H1 (cell line): ENCODE data around the gene RARRES1. TPM values are rescaled to one million over a fixed set of nuclear protein-coding genes. Genes with fewer than 3 reads are reported as not detected.

Experiments used
- CTCF ChIA-PET: fragments of 300-600 bp; sonication (Branson Sonifier 250); formaldehyde crosslinking; loops from one replicate; lab custom pipeline; 2021; ENCODE audit not compliant: partially characterized antibody; lab: Charles Lee
- POLR2A ChIA-PET: fragments of 300-600 bp; sonication (Branson Sonifier 250); formaldehyde crosslinking; loops from one replicate; lab custom pipeline; 2021; ENCODE audit warnings: inconsistent platforms; ENCODE audit not compliant: partially characterized antibody; lab: Charles Lee
- DNase-seq, 2 experiments: peaks; one replicate each; pipeline versions ENCODE4 v3.0.0 to v3.0.0-alpha.2; 2010 to 2022; ENCODE audit warnings: low spot score in 2 of 2, low read depth in 1 of 2, mixed read lengths in 1 of 2
- FAIRE-seq: peaks from 2 replicates; lab custom pipeline; 2011; peaks lifted over from hg19 to GRCh38; lab: Jason Lieb, UNC
- H2AFZ ChIP-seq: 2 replicates; pipeline ENCODE4 v1.8.1; 2012; ENCODE audit warnings: low read length, inconsistent platforms
- H2AK5ac ChIP-seq: 2 replicates; pipeline ENCODE4 v1.6.1; 2013; ENCODE audit warnings: low read depth, low read length
- H2BK120ac ChIP-seq: replicated peaks from 2 replicates; pipeline ENCODE3; 2013; ENCODE audit warnings: low read depth, low read length, inconsistent platforms
- H2BK12ac ChIP-seq: 2 replicates; pipeline ENCODE4 v1.6.1; 2013; ENCODE audit warnings: low read depth, low read length
- H2BK15ac ChIP-seq: 2 replicates; pipeline ENCODE4 v1.6.1; 2013; ENCODE audit warnings: low read length
- H2BK20ac ChIP-seq: 2 replicates; pipeline ENCODE4 v1.6.1; 2013; ENCODE audit warnings: low read length
- H2BK5ac ChIP-seq: 2 replicates; pipeline ENCODE4 v1.6.1; 2013; ENCODE audit warnings: low read depth, low read length
- H3K14ac ChIP-seq: 2 replicates; pipeline ENCODE4 v1.6.1; 2013; ENCODE audit warnings: inconsistent platforms; ENCODE audit not compliant: insufficient read length
- H3K18ac ChIP-seq: 2 replicates; pipeline ENCODE4 v1.6.1; 2013; ENCODE audit warnings: low read length; ENCODE audit errors: extremely low read depth
- H3K23ac ChIP-seq: 2 replicates; pipeline ENCODE4 v1.6.1; 2013; ENCODE audit warnings: inconsistent platforms; ENCODE audit not compliant: insufficient read length
- H3K23me2 ChIP-seq: 2 replicates; pipeline ENCODE4 v1.6.1; 2013; ENCODE audit warnings: low read depth, low read length
- H3K27ac ChIP-seq: 2 replicates; pipeline ENCODE4 v1.6.1; 2011; ENCODE audit warnings: low read depth, low read length, inconsistent platforms
- H3K27me3 ChIP-seq, 4 experiments: replicated peaks in 1 of 4; 1 replicate in 1 of 4; 2 replicates in 3 of 4; pipeline versions ENCODE4 v1.6.1 to v1.8.1; 2011 to 2013; ENCODE audit warnings: low read length in 3 of 4, mild to moderate bottlenecking in 3 of 4, inconsistent platforms in 2 of 4, mixed read lengths in 2 of 4, moderate library complexity in 1 of 4; ENCODE audit not compliant: control insufficient read depth in 3 of 4, insufficient read depth in 3 of 4; ENCODE audit errors: extremely low read depth in 1 of 4
- H3K36me3 ChIP-seq, 4 experiments: 2 replicates each; pipeline versions ENCODE4 v1.6.1 to v1.8.1; 2011 to 2013; ENCODE audit warnings: mild to moderate bottlenecking in 4 of 4, low read length in 3 of 4, moderate library complexity in 2 of 4, control low read depth in 1 of 4, inconsistent platforms in 1 of 4; ENCODE audit not compliant: insufficient read depth in 4 of 4, control insufficient read depth in 2 of 4
- H3K4ac ChIP-seq: replicated peaks from 2 replicates; pipeline ENCODE3; 2013; ENCODE audit warnings: low read length, low read depth, mixed read lengths, inconsistent platforms; ENCODE audit not compliant: insufficient read length
- H3K4me1 ChIP-seq, 4 experiments: replicated peaks in 1 of 4; 1 replicate in 1 of 4; 2 replicates in 3 of 4; pipeline versions ENCODE4 v1.6.1 to v1.8.1; 2011 to 2013; ENCODE audit warnings: low read length in 3 of 4, inconsistent platforms in 2 of 4, mixed read lengths in 1 of 4; ENCODE audit not compliant: insufficient read depth in 4 of 4, control insufficient read depth in 3 of 4
- H3K4me2 ChIP-seq, 2 experiments: 2 replicates each; pipeline versions ENCODE4 v1.6.1 to v1.8.1; 2011 to 2013; ENCODE audit warnings: low read depth in 2 of 2, low read length in 2 of 2, control low read depth in 1 of 2, inconsistent platforms in 1 of 2, mild to moderate bottlenecking in 1 of 2; ENCODE audit not compliant: insufficient read depth in 1 of 2
- H3K4me3 ChIP-seq, 4 experiments: fragments of 200-600, 300-600 bp in 1 of 4; sonication (generic), shearing (Covaris generic), sonication (Bioruptor Twin) in 1 of 4; 2 replicates each; pipeline versions ENCODE4 v1.5.1 to v1.8.1; 2011 to 2016; ENCODE audit warnings: low read length in 4 of 4, low read depth in 3 of 4, control low read depth in 2 of 4, inconsistent platforms in 2 of 4, mild to moderate bottlenecking in 2 of 4, mixed read lengths in 1 of 4, moderate library complexity in 1 of 4; ENCODE audit not compliant: insufficient read depth in 2 of 4; ENCODE audit errors: extremely low read depth in 1 of 4
- H3K56ac ChIP-seq: replicated peaks from 2 replicates; pipeline ENCODE3; 2013; ENCODE audit warnings: low read depth, mild to moderate bottlenecking, mixed read lengths, low read length, inconsistent platforms; ENCODE audit not compliant: insufficient read length
- H3K79me1 ChIP-seq: 2 replicates; pipeline ENCODE4 v1.6.1; 2013; ENCODE audit warnings: low read depth, low read length, control low read depth
- H3K79me2 ChIP-seq, 2 experiments: 2 replicates each; pipeline versions ENCODE4 v1.6.1 to v1.8.1; 2012 to 2013; ENCODE audit warnings: low read length in 2 of 2, mild to moderate bottlenecking in 2 of 2, inconsistent platforms in 1 of 2; ENCODE audit not compliant: insufficient read depth in 2 of 2, control insufficient read depth in 1 of 2
- H3K9ac ChIP-seq, 4 experiments: replicated peaks in 1 of 4; 1 replicate in 1 of 4; 2 replicates in 3 of 4; pipeline versions ENCODE4 v1.6.1 to v1.8.1; 2011 to 2013; ENCODE audit warnings: low read depth in 3 of 4, low read length in 3 of 4, control low read depth in 2 of 4, mild to moderate bottlenecking in 2 of 4, moderate library complexity in 2 of 4, inconsistent platforms in 1 of 4; ENCODE audit errors: extremely low read depth in 1 of 4
- H3K9me3 ChIP-seq, 2 experiments: 2 replicates each; pipeline versions ENCODE4 v1.6.1 to v1.8.1; 2012 to 2013; ENCODE audit warnings: mild to moderate bottlenecking in 2 of 2, moderate library complexity in 2 of 2, control low read depth in 1 of 2, inconsistent platforms in 1 of 2, low read depth in 1 of 2, low read length in 1 of 2, mixed read lengths in 1 of 2; ENCODE audit not compliant: insufficient read depth in 2 of 2
- H4K20me1 ChIP-seq, 2 experiments: replicated peaks in 1 of 2; 2 replicates each; pipeline versions ENCODE3 to v1.8.1; 2011 to 2013; ENCODE audit warnings: inconsistent platforms in 2 of 2, low read length in 2 of 2, mild to moderate bottlenecking in 1 of 2; ENCODE audit not compliant: insufficient read depth in 2 of 2, control insufficient read depth in 1 of 2
- H4K5ac ChIP-seq: 2 replicates; pipeline ENCODE4 v1.6.1; 2013; ENCODE audit warnings: low read length, low read depth, mixed read lengths, inconsistent platforms; ENCODE audit not compliant: insufficient read length
- H4K8ac ChIP-seq: 2 replicates; pipeline ENCODE4 v1.8.0; 2013; ENCODE audit warnings: mild to moderate bottlenecking, moderate library complexity, low read length, inconsistent platforms; ENCODE audit not compliant: insufficient read depth; ENCODE audit errors: extremely low read depth
- H4K91ac ChIP-seq: replicated peaks from 2 replicates; pipeline ENCODE3; 2013; ENCODE audit warnings: low read length, mixed read lengths, inconsistent platforms; ENCODE audit not compliant: insufficient read length
- CHD1 ChIP-seq: IDR thresholded peaks from 2 replicates; pipeline ENCODE4 v1.6.1; 2012; ENCODE audit warnings: low read depth, low read length, improper control_type of control experiment
- CREB1 ChIP-seq: IDR thresholded peaks from 2 replicates; pipeline ENCODE4 v1.6.1; 2012; ENCODE audit warnings: inconsistent platforms
- CTBP2 ChIP-seq: IDR thresholded peaks from 2 replicates; pipeline ENCODE4 v1.7.0; 2011; ENCODE audit warnings: borderline replicate concordance, mild to moderate bottlenecking, moderate library complexity, mixed read lengths, low read length; ENCODE audit not compliant: insufficient read depth, insufficient read length
- HDAC6 ChIP-seq: IDR thresholded peaks from one replicate; pipeline ENCODE4 v1.7.1; 2012; ENCODE audit warnings: low read depth, mild to moderate bottlenecking, inconsistent platforms, low read length, moderate library complexity
- KDM5A ChIP-seq: fragments of 200-600 bp; IDR thresholded peaks from 2 replicates; pipeline ENCODE4 v1.7.1; 2012; ENCODE audit warnings: mild to moderate bottlenecking, low read length, inconsistent platforms, mixed read lengths
- NANOG ChIP-seq: IDR thresholded peaks from 2 replicates; pipeline ENCODE4 v1.6.1; 2011; ENCODE audit warnings: low read length, low read depth, mild to moderate bottlenecking, inconsistent platforms; ENCODE audit not compliant: insufficient read depth, poor library complexity, severe bottlenecking
- POLR2AphosphoS5 ChIP-seq: IDR thresholded peaks from 2 replicates; pipeline ENCODE4 v1.6.1; 2011; ENCODE audit warnings: low read depth, low read length
- RBBP5 ChIP-seq: IDR thresholded peaks from 2 replicates; pipeline ENCODE4 v1.7.1; 2012; ENCODE audit warnings: low read depth, mild to moderate bottlenecking, inconsistent platforms, low read length, moderate library complexity, borderline replicate concordance
- SAP30 ChIP-seq: fragments of 300-600 bp; sonication (generic); IDR thresholded peaks from 2 replicates; pipeline ENCODE4 v1.7.1; 2012; ENCODE audit warnings: low read length, moderate library complexity, mild to moderate bottlenecking, inconsistent platforms; ENCODE audit not compliant: insufficient read depth, insufficient replicate concordance
- SIN3A ChIP-seq, 2 experiments: IDR thresholded peaks in 1 of 2; conservative IDR thresholded peaks in 1 of 2; 2 replicates each; pipeline ENCODE4 v1.6.1; 2011 to 2012; ENCODE audit warnings: low read length in 2 of 2, improper control_type of control experiment in 1 of 2, low read depth in 1 of 2, mild to moderate bottlenecking in 1 of 2
- SIX5 ChIP-seq: IDR thresholded peaks from 2 replicates; pipeline ENCODE4 v1.6.1; 2011; ENCODE audit warnings: mild to moderate bottlenecking, low read depth, low read length
- SRF ChIP-seq: IDR thresholded peaks from 2 replicates; pipeline ENCODE4 v1.6.1; 2011; ENCODE audit warnings: mild to moderate bottlenecking, low read depth, low read length, moderate library complexity
- TCF12 ChIP-seq: IDR thresholded peaks from 2 replicates; pipeline ENCODE4 v1.6.1; 2011; ENCODE audit warnings: low read depth, mild to moderate bottlenecking, low read length
- WGBS, 2 experiments: shearing (Covaris generic) in 1 of 2; methylation state at CpG; one replicate each; pipeline versions ENCODE4 v1.1.6 to v1.1.7; 2013 to 2015; ENCODE audit warnings: low lambda C conversion rate in 2 of 2, mixed read lengths in 2 of 2, inconsistent platforms in 1 of 2, low coverage in 1 of 2, missing lambda C conversion rate in 1 of 2; ENCODE audit not compliant: insufficient replicate concordance in 2 of 2, insufficient coverage in 1 of 2, insufficient read length in 1 of 2; ENCODE audit errors: extremely low coverage in 1 of 2, missing lambda C conversion rate in 1 of 2; 5-methylcytosine and 5-hydroxymethylcytosine counted together
- polyA plus RNA-seq, 7 experiments: library from polyadenylated mRNA; depleted of rRNA in 3 of 7; stranded (reverse) in 5 of 7; unstranded in 2 of 7; fragments of >200 nt in 5 of 7; fragments of 200-250 nt in 2 of 7; gene quantifications; 1 replicate in 5 of 7; 2 replicates in 1 of 7; 4 replicates in 1 of 7; pipeline versions ENCODE4 v1.2.1 to v1.2.3, GENCODE V29; 2011 to 2013; ENCODE audit warnings: missing spikeins in 2 of 7, mixed read lengths in 2 of 7
- total RNA-seq: library from RNA; stranded (reverse); fragmentation: NEBNext Ultra II Directional; extraction: Animal tissue kit (Norgen Biotek cat#: 25700); gene quantifications from 2 replicates; pipeline ENCODE4 v1.2.1, GENCODE V29; 2021

Gene RARRES1
- total and polyA plus RNA-seq, 2 of the 8 experiments (the other 6 are each of a cell fraction or from before 2014, with no cell fraction given) = 0.26 to 0.71 TPM

- FAIRE-seq (no peak), DNase-seq (no peak)
- Histone ChIP-seq H3K27ac (no peak overlapping the region), H3K23me2 (peaks cover 13% of the 10 kb centered on the region; the same call in 1 of the 2 replicates), H3K4me3 (no peak overlapping the region), H4K20me1 (no peaks in the 10 kb centered on the region), H3K4ac (no peak overlapping the region), H3K14ac (no peak overlapping the region), H2BK120ac (no peak overlapping the region), H3K4me2 (no peak overlapping the region; a peak in 1 of 4 replicates), H3K23ac (no peak overlapping the region), H3K79me2 (no peaks in the 10 kb centered on the region), H3K56ac (no peak overlapping the region), H2BK20ac (no peak overlapping the region), H2BK12ac (no peak overlapping the region), H2AFZ (no peak overlapping the region), H3K4me1 (peaks cover 0 to 7% (median 5%) of the 10 kb centered on the region in 4 experiments; a peak in 5 of 7 replicates)
- 84% methylated on average over 3 of the region's 3 CpGs; no CpG with 5 or more reads in 1 of the 2 experiments for WGBS, 2 experiments
- TF ChIP-seq SAP30 (no peak), CTBP2 (no peak), SIN3A (conservative IDR thresholded peaks at IDR 0.05 in 1 of 2, IDR thresholded peaks at IDR 0.05 in 1 of 2; ENCODE audit: low read depth in 1 of 2, low read length in 2 of 2) (no peak), POLR2AphosphoS5 (no peak), SIX5 (no peak), HDAC6 (no peak), CHD1 (no peak), RBBP5 (no peak), SRF (no peak), NANOG (no peak), CREB1 (no peak), TCF12 (no peak), KDM5A (no peak)
- TF ChIP-seq, all 59 proteins: peak for 0
- Histone ChIP-seq H4K91ac (no peak overlapping the region), H2BK15ac (no peak overlapping the region), H3K79me1 (no peaks in the 10 kb centered on the region), H2AK5ac (no peak overlapping the region), H2BK5ac (no peak overlapping the region), H4K8ac (no peak overlapping the region), H3K9ac (no peak overlapping the region), H3K18ac (no peak overlapping the region), H3K27me3 (peaks cover 0 to 18% (median 8%) of the 10 kb centered on the region in 4 experiments; a peak in 6 of 7 replicates), H4K5ac (no peak overlapping the region), H3K9me3 (peaks cover 4 to 5% of the 10 kb centered on the region in 2 experiments; a peak in 1 of 4 replicates), H3K36me3 (no peaks in the 10 kb centered on the region)
- ChIA-PET POLR2A (no interaction called here), CTCF (no interaction called here)
These were observed 1.4 kb upstream of the RARRES1 start for GRCh38 chr3:158733656-158734055.
